ENCODE measurements around the gene SEMA4A. TPM values are rescaled to one million over a fixed set of nuclear protein-coding genes. Genes with fewer than 3 reads are reported as not detected.

Gene SEMA4A
- total and polyA plus RNA-seq, 2 of the 8 experiments (the other 6 are each of a cell fraction or from before 2014, with no cell fraction given): 7.3 to 10.6 TPM

DNA sequence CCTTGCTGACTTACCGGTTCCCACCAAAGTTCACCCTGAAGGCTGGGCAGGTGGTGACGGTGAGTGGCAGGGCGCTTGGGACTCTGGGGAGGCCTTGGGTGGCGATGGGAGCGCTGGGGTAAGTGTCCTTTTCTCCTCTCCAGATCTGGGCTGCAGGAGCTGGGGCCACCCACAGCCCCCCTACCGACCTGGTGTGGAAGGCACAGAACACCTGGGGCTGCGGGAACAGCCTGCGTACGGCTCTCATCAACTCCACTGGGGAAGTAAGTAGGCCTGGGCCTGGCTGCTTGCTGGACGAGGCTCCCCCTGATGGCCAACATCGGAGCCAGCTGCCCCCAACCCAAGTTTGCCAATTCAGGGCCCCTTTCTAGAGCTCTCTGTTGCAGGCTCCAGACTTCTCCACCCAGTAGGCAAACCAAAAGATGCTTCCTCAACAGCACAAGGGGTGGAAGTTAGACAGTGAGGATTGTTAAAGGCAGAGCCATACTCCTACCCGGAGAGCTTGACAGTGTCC, 16.4 kb upstream of the SEMA4A start (continued):
- peak; percentile 32 to 51; a peak in 3 of 4 replicates for TF ChIP-seq RAD21 (IDR thresholded peaks at IDR 0.05 in 1 of 2, conservative IDR thresholded peaks at IDR 0.05 in 1 of 2; ENCODE audit: low read depth in 2 of 2, low read length in 2 of 2)
- no peak for TF ChIP-seq RFX5 (IDR thresholded peaks at IDR 0.05; ENCODE audit: borderline replicate concordance, low read depth, low read length)
- TF ChIP-seq CBX8 (IDR thresholded peaks at IDR 0.05; ENCODE audit: borderline replicate concordance, low read depth, low read length): no peak
- TF ChIP-seq CHD1 (IDR thresholded peaks at IDR 0.05; ENCODE audit: low read depth, low read length): no peak
